Type B pancreatic cell (in vitro differentiated cells): ENCODE results near the gene PPP1R3A. TPM values are rescaled to one million over a fixed set of nuclear protein-coding genes. Genes with fewer than 3 reads are reported as not detected.
"Not testable (repeated sequence)": the region's sequence is repeated elsewhere in the genome, so short reads cannot be mapped to it uniquely, and the experiment has no call there.

Experiments
- DNase-seq: peaks from one replicate; pipeline ENCODE4 v3.0.0; 2021; ENCODE audit warnings: mixed read lengths; ENCODE audit not compliant: unreplicated experiment; ENCODE audit errors: extremely low spot score
- H3K27ac Mint-ChIP-seq: 2 replicates; pipeline ENCODE4 v1.8.0; 2021; ENCODE audit warnings: mild to moderate bottlenecking, mixed read lengths
- H3K27me3 Mint-ChIP-seq: 2 replicates; pipeline ENCODE4 v1.8.0; 2021; ENCODE audit warnings: mixed read lengths
- H3K36me3 Mint-ChIP-seq: 2 replicates; pipeline ENCODE4 v1.8.0; 2021; ENCODE audit warnings: mixed read lengths
- H3K4me1 Mint-ChIP-seq: one replicate; pipeline ENCODE4 v1.8.0; 2021; ENCODE audit warnings: mixed read lengths; ENCODE audit not compliant: unreplicated experiment
- H3K4me3 Mint-ChIP-seq: 2 replicates; pipeline ENCODE4 v1.8.0; 2021; ENCODE audit warnings: mild to moderate bottlenecking, mixed read lengths
- H3K9me3 Mint-ChIP-seq: 2 replicates; pipeline ENCODE4 v1.8.0; 2021; ENCODE audit warnings: mixed read lengths
- total RNA-seq: library from RNA; stranded (reverse); gene quantifications from 2 replicates; pipeline ENCODE4 v1.2.1, GENCODE V29; 2021; ENCODE audit warnings: low replicate concordance
- TF ChIP-seq, protein P1 (sequence below): fragments of 200-600 bp; sonication (generic); conservative IDR thresholded peaks from 2 replicates; pipeline ENCODE4 v1.5.0; 2021; ENCODE audit warnings: antibody characterized with exemption, mild to moderate bottlenecking

PPP1R3A gene
- total RNA-seq, 1 donor from 2014 or later: not detected

DNA sequence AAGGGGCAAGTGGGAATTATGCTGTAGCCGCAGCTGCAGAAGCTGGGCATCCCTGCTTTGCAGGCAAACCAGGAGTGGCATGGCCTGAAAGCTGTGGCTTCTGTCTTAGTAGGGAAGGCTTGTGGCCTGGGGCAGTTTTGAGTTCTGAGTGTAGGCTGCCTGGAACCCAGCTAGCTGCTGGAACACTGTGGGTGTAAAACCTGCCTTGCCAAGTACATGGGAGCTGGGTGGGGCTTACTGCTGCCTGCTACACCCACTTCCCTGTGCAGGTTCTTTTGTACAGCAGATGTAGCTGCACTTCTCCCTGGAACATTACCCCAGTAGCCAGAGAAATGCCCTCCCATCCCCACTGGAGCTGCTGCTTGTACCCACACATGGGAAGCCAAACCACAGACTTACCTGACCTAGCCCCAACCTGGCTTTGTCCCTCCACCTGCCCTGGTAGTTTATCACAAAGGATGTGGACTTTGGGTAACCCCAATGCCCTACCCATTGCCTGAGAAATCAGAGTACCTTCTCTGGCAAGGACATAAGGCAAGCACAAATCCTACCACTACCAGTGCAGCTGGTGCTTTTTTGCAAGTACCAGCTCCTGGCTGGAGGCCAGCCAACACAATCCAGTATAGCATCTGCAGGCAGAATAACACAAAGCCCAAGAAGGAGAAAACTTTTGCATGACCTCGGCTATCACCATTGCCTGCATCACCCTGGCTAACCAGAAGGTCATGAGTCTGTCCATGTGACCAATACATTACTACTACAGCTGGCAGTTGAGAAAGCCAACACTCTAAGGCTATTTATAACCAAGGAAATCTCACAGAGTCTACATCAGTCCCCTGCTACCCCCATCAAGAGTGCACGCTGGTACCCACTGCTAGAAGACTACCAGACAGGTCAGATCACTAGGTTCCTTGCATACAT, 26.5 kb upstream of the PPP1R3A start:
- no peaks in the 10 kb centered on the region for H3K4me1 Mint-ChIP-seq
- no peaks in the 10 kb centered on the region for H3K36me3 Mint-ChIP-seq
- TF ChIP-seq, protein P1, sequence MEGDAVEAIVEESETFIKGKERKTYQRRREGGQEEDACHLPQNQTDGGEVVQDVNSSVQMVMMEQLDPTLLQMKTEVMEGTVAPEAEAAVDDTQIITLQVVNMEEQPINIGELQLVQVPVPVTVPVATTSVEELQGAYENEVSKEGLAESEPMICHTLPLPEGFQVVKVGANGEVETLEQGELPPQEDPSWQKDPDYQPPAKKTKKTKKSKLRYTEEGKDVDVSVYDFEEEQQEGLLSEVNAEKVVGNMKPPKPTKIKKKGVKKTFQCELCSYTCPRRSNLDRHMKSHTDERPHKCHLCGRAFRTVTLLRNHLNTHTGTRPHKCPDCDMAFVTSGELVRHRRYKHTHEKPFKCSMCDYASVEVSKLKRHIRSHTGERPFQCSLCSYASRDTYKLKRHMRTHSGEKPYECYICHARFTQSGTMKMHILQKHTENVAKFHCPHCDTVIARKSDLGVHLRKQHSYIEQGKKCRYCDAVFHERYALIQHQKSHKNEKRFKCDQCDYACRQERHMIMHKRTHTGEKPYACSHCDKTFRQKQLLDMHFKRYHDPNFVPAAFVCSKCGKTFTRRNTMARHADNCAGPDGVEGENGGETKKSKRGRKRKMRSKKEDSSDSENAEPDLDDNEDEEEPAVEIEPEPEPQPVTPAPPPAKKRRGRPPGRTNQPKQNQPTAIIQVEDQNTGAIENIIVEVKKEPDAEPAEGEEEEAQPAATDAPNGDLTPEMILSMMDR: no peak
- H3K4me3 Mint-ChIP-seq: no peak overlapping the region
- no peaks in the 10 kb centered on the region for H3K9me3 Mint-ChIP-seq
- H3K27me3 Mint-ChIP-seq: no peaks in the 10 kb centered on the region
- H3K27ac Mint-ChIP-seq: no peak overlapping the region
- no peak for DNase-seq

DNA sequence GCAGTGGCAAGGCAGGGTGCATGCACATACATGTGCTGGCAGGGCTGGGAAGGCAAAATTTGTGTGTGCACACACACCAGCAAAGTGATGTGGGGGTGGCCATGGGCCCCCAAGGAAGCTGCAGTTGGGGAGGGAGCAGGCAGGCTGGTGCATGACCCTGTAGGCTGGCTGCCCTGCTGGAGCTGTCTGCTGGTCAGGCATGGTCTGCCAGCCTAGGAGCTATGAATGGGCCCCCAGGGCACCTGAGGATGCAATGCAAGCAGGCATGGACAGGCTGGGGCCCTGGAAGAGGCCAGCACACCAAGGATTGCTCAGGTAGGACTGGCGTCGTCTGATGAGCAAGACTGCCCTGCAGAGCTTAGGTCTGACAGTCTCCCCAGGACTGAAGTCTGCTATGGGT, 18.2 kb upstream of the PPP1R3A start:
- no peaks in the 10 kb centered on the region for H3K36me3 Mint-ChIP-seq
- H3K4me1 Mint-ChIP-seq: no peaks in the 10 kb centered on the region
- H3K27ac Mint-ChIP-seq: no peak overlapping the region
- H3K27me3 Mint-ChIP-seq: no peaks in the 10 kb centered on the region
- no peak overlapping the region for H3K4me3 Mint-ChIP-seq
- DNase-seq: no peak
- TF ChIP-seq, protein P1: no peak
- H3K9me3 Mint-ChIP-seq: peaks cover 5% of the 10 kb centered on the region

DNA sequence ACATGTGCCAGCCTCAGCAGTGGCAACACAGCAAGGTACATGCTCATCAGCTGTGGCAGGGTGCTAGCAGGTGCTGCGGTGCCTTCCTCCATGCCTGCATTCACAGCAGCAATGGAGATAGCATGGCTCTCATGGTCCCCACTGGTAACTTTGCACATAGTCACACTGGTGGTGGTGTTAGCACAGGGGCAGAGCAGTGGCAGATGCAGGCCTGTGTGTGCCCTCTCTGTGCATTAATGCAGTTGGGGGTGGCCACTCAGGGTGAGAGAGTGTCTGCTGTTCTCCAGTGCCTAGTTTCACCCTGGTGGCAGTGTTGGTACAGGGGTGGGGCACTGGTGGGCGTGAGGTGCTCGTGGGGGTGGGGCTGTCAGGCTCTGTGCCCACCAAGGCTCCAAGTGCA, 17.7 kb upstream of the PPP1R3A start:
- TF ChIP-seq, protein P1: no peak
- no peak overlapping the region for H3K27ac Mint-ChIP-seq
- no peak overlapping the region for H3K4me3 Mint-ChIP-seq
- H3K9me3 Mint-ChIP-seq: peaks cover 5% of the 10 kb centered on the region
- no peaks in the 10 kb centered on the region for H3K27me3 Mint-ChIP-seq
- no peaks in the 10 kb centered on the region for H3K36me3 Mint-ChIP-seq
- H3K4me1 Mint-ChIP-seq: no peaks in the 10 kb centered on the region
- no peak for DNase-seq

DNA sequence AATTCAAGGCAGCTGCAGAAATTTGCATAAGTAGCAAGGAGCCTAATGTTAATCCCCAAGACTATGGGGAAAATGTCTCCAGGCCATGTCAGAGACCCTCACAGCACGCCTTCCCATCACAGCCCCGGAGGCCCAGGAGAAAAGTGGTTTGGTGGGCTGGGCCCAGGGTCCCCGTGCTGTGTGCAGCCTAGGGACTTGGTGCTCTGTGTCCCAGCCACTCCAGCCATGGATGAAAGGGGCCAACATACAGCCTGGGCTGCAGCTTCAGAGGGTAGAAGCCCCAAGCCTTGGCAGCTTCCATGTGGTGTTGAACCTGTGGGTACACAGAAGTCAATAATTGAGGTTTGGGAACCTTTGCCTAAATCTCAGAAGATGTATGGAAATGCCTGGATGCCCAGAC, 10.6 kb upstream of the PPP1R3A start:
- DNase-seq, H3K4me3 Mint-ChIP-seq, H3K36me3 Mint-ChIP-seq, H3K4me1 Mint-ChIP-seq, H3K27me3 Mint-ChIP-seq, H3K27ac Mint-ChIP-seq: not testable (repeated sequence)
- peaks cover 13% of the 10 kb centered on the region for H3K9me3 Mint-ChIP-seq

DNA sequence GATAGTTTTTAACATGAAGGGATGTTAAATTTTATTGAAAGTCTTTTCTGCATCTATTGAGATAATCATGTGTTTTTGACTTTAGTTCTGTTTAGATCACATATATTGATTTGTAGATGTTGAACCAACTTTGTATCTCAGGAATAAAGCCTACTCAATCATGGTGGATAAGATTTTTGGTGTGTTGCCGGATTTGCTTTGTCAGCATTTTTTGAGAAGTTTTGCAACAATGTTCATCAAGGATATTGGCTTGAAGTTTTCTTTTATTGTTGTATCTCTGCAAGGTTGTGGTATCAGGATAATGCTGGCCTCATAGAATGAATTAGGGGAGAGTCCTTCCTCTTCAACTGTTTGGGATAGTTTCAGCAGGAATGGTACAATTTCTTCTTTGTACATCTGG, 9.3 kb upstream of the PPP1R3A start:
- TF ChIP-seq, protein P1: no peak
- no peak overlapping the region for H3K27ac Mint-ChIP-seq
- H3K4me3 Mint-ChIP-seq: no peak overlapping the region
- H3K36me3 Mint-ChIP-seq: no peaks in the 10 kb centered on the region
- no peaks in the 10 kb centered on the region for H3K27me3 Mint-ChIP-seq
- H3K4me1 Mint-ChIP-seq: no peaks in the 10 kb centered on the region
- H3K9me3 Mint-ChIP-seq: peaks cover 7% of the 10 kb centered on the region
- DNase-seq: no peak

DNA sequence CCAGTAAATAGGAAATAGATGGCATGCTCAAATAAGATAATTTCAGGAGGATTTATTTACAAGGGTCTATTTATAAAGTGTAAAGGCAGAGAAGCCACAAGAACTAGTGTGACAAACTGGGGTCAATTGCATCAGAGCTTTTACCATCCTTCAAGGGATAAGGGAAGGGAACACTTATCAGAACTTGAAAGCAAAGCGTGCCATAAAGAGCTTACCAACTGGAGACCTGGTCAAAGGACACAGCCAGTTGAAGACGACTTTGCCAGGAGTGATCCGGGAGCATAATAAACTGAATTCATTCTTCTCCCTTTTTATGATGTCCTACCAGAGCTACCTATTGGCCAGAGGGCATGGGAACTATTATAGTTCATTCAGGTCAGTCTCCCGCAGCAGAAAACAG, 3.2 kb upstream of the PPP1R3A start:
- Mint-ChIP-seq H3K27ac (no peak overlapping the region), H3K4me3 (no peak overlapping the region), H3K4me1 (no peaks in the 10 kb centered on the region), H3K9me3 (no peaks in the 10 kb centered on the region), H3K27me3 (no peaks in the 10 kb centered on the region), H3K36me3 (no peaks in the 10 kb centered on the region)
- DNase-seq: no peak
- TF ChIP-seq, protein P1: no peak
